K562 (cell line): ENCODE measurements around the gene PTP4A2. TPM values are rescaled to one million over a fixed set of nuclear protein-coding genes. Genes with fewer than 3 reads are reported as not detected.
A peak's percentile ranks its signal among the peaks of the same experiment; 100 is the strongest.

ENCODE experiments used
- DIDO1 ChIP-seq: fragments of 450-650 bp; IDR thresholded peaks from 2 replicates; pipeline ENCODE4 v1.6.1; 2016; ENCODE audit warnings: low read depth, missing biosample characterization, missing genetic modification characterization
- FOXO4 ChIP-seq: fragments of 450-650 bp; formaldehyde crosslinking; IDR thresholded peaks from 2 replicates; pipeline ENCODE4 v1.4.0; 2020; ENCODE audit warnings: mild to moderate bottlenecking, moderate library complexity
- HDAC3 ChIP-seq: fragments of 450-650 bp; IDR thresholded peaks from 2 replicates; pipeline ENCODE4 v1.6.1; 2018; ENCODE audit warnings: borderline replicate concordance, mild to moderate bottlenecking, moderate library complexity; ENCODE audit not compliant: partially characterized antibody
- HOMEZ ChIP-seq: fragments of 250-450 bp; sonication (Bioruptor Pico); IDR thresholded peaks from 2 replicates; pipeline ENCODE4 v1.4.0; 2020; ENCODE audit warnings: mild to moderate bottlenecking, moderate library complexity
- KLF16 ChIP-seq: IDR thresholded peaks from 2 replicates; pipeline ENCODE4 v1.6.1; 2016; ENCODE audit warnings: antibody characterized with exemption
- POLR2A ChIP-seq: fragments of 450-650 bp; conservative IDR thresholded peaks from 2 replicates; pipeline ENCODE4 v1.6.1; 2016
- POLR2B ChIP-seq: fragments of 450-650 bp; IDR thresholded peaks from 2 replicates; pipeline ENCODE4 v1.6.1; 2018; ENCODE audit warnings: low read depth; ENCODE audit not compliant: partially characterized antibody
- PRPF4 ChIP-seq: fragments of 200-400 bp; formaldehyde crosslinking; IDR thresholded peaks from one replicate; pipeline ENCODE4 v1.6.1; 2017; ENCODE audit warnings: low read length, low read depth, mild to moderate bottlenecking; ENCODE audit not compliant: insufficient read depth, poor library complexity, severe bottlenecking
- SIN3A ChIP-seq, 2 experiments: fragments of 150-350 bp in 1 of 2; IDR thresholded peaks; 2 replicates each; pipeline ENCODE4 v1.6.1; 2011 to 2016; ENCODE audit warnings: borderline replicate concordance in 2 of 2, low read depth in 2 of 2, low read length in 2 of 2, mild to moderate bottlenecking in 2 of 2, moderate library complexity in 2 of 2; ENCODE audit not compliant: control insufficient read depth in 1 of 2
- ZBTB11 ChIP-seq, 3 experiments: fragments of 200-800 bp in 1 of 3; fragments of 250-450 bp in 1 of 3; fragments of 450-650 bp in 1 of 3; sonication (Bioruptor Pico) in 1 of 3; sonication (Bioruptor generic) in 1 of 3; formaldehyde crosslinking in 1 of 3; IDR thresholded peaks; 2 replicates each; pipeline versions ENCODE4 v1.6.1 to v1.8.0; 2016 to 2022; ENCODE audit warnings: mild to moderate bottlenecking in 2 of 3, missing genetic modification characterization in 2 of 3, missing compliant biosample characterization in 1 of 3, moderate library complexity in 1 of 3
- ZMIZ1 ChIP-seq, 2 experiments: fragments of 150-350 bp in 1 of 2; IDR thresholded peaks; 2 replicates each; pipeline ENCODE4 v1.6.1; 2012 to 2016; ENCODE audit warnings: low read depth in 2 of 2, low read length in 2 of 2, mild to moderate bottlenecking in 1 of 2, moderate library complexity in 1 of 2
- ZNF146 ChIP-seq: IDR thresholded peaks from one replicate; pipeline ENCODE4 v1.6.1; 2018; ENCODE audit warnings: missing compliant biosample characterization; ENCODE audit not compliant: unreplicated experiment
- ZNF263 ChIP-seq: sonication (generic); formaldehyde crosslinking; IDR thresholded peaks from 2 replicates; pipeline ENCODE4 v1.8.0; 2022; ENCODE audit warnings: mild to moderate bottlenecking, missing genetic modification reagents, borderline replicate concordance
- ZNF583 ChIP-seq: fragments of 250-450 bp; sonication (Bioruptor Pico); IDR thresholded peaks from 2 replicates; pipeline ENCODE4 v1.4.0; 2020
- ZNF778 ChIP-seq: fragments of 450-650 bp; formaldehyde crosslinking; IDR thresholded peaks from 2 replicates; pipeline ENCODE4 v1.4.0; 2020; ENCODE audit warnings: mild to moderate bottlenecking, moderate library complexity
- polyA plus RNA-seq, 8 experiments: library from polyadenylated mRNA; depleted of rRNA in 4 of 8; stranded (reverse) in 5 of 8; unstranded in 3 of 8; fragments of >200 nt; fragmentation: Nextera tagmentation in 2 of 8; fragmentation: Illumina TruSeq in 1 of 8; extraction: Ambion mirVana in 2 of 8; extraction: Trizol in 1 of 8; gene quantifications; 2 replicates each; pipeline versions ENCODE4 v1.2.1 to v1.2.3, GENCODE V29; 2011 to 2014; ENCODE audit warnings: inconsistent platforms in 1 of 8, missing spikeins in 1 of 8
- total RNA-seq, 7 experiments: library from RNA; depleted of rRNA in 6 of 7; stranded (reverse); fragments of >200 nt in 6 of 7; fragmentation: Illumina TruSeq in 2 of 7; extraction: Trizol in 2 of 7; gene quantifications; 2 replicates each; pipeline versions ENCODE4 v1.2.1 to v1.2.3, GENCODE V29; 2011 to 2021; ENCODE audit warnings: low replicate concordance in 1 of 7

The PTP4A2 gene
- total and polyA plus RNA-seq, 9 of the 15 experiments (the other 6 are each of a cell fraction or from before 2014, with no cell fraction given) = 197 to 870 (median 480) TPM

GRCh38 chr1:31957701-31958674 is 19.8 kb upstream of the PTP4A2 start (continued):
- no peak for TF ChIP-seq DIDO1
- TF ChIP-seq POLR2A = peak; percentile 45; the same call in 1 of the 2 replicates
- TF ChIP-seq KLF16 = 0 out of 2 replicates have a peak, but pooled peaks have one; percentile 54
- TF ChIP-seq PRPF4 = no peak
- TF ChIP-seq HDAC3 = no peak
- no peak for TF ChIP-seq SIN3A (IDR thresholded peaks at IDR 0.05; ENCODE audit: borderline replicate concordance in 2 of 2, control insufficient read depth in 1 of 2, low read depth in 2 of 2, low read length in 2 of 2)
- TF ChIP-seq ZNF583 (CRISPR knock-in tag) = no peak
- TF ChIP-seq ZBTB11 (CRISPR knock-in tag; IDR thresholded peaks at IDR 0.05) = peak in 1 of 3 experiments; percentile 23; a peak in 1 of 6 replicates
- no peak for TF ChIP-seq ZNF778 (CRISPR knock-in tag)
- TF ChIP-seq ZNF146 (CRISPR knock-in tag) = no peak
- peak; percentile 54; the same call in 1 of the 2 replicates for TF ChIP-seq ZNF263
- TF ChIP-seq FOXO4 (CRISPR knock-in tag) = no peak
- TF ChIP-seq HOMEZ (CRISPR knock-in tag) = no peak
- TF ChIP-seq ZMIZ1 (IDR thresholded peaks at IDR 0.05; ENCODE audit: low read depth in 2 of 2, low read length in 2 of 2) = no peak
- TF ChIP-seq POLR2B = no peak
